GM18498 (cell line): ENCODE data around the gene TMEM8B.

Experiments
- ATAC-seq: cut with Tn5 transposase; IDR thresholded peaks from one replicate; pipeline ENCODE4 v1.9.1; 2021; ENCODE audit warnings: mild to moderate bottlenecking, moderate library complexity; ENCODE audit not compliant: unreplicated experiment

The TMEM8B gene

GRCh38 chr9:35811381-35812024 lies 17.5 kb upstream of the TMEM8B start:
- ATAC-seq, result no peak

GRCh38 chr9:35812025-35812602 lies 16.9 kb upstream of the TMEM8B start, which contains the start of gene SPAG8:
Gene SPAG8, minus strand, starts transcription at chr9:35812262. Its CDS starts 115 bp downstream, at chr9:35812147.
- peak; percentile 68 for ATAC-seq

GRCh38 chr9:35813434-35814105 lies 15.5 kb upstream of the TMEM8B start:
- no peak for ATAC-seq

- ATAC-seq, result peak; percentile 28
Observed at GRCh38 chr9:35814106-35814840, 14.8 kb upstream of the TMEM8B start.

- ATAC-seq, result peak; percentile 74
Observed at GRCh38 chr9:35814841-35815543, 14.0 kb upstream of the TMEM8B start, which contains the start of gene HINT2. Gene HINT2, minus strand, starts transcription at chr9:35815042. Its CDS starts 63 bp downstream, at chr9:35814979.

- no peak for ATAC-seq
Observed at GRCh38 chr9:35816708-35817107, 12.3 kb upstream of the TMEM8B start.

- no peak for ATAC-seq
Observed at GRCh38 chr9:35818341-35818740, 10.7 kb upstream of the TMEM8B start.

GRCh38 chr9:35820076-35820475 lies 9.0 kb upstream of the TMEM8B start:
- ATAC-seq, result no peak

GRCh38 chr9:35822926-35823325 lies 6.1 kb upstream of the TMEM8B start:
- no peak for ATAC-seq

GRCh38 chr9:35826071-35826701 lies 2.8 kb upstream of the TMEM8B start:
- peak; percentile 57 for ATAC-seq

- ATAC-seq, result no peak
Observed at GRCh38 chr9:35827486-35827885, 1.5 kb upstream of the TMEM8B start.

GRCh38 chr9:35828716-35829083 lies 328 bp upstream of the TMEM8B start, which contains the start of gene FAM221B:
Gene FAM221B, minus strand, starts transcription at chr9:35828732. Its CDS starts 2,571 bp downstream, at chr9:35826161.
- peak; percentile 3 for ATAC-seq

- no peak for ATAC-seq
Observed at GRCh38 chr9:35829764-35830096, 702 bp downstream of the TMEM8B start.

- no peak for ATAC-seq
Observed at GRCh38 chr9:35831040-35831439, 2.0 kb downstream of the TMEM8B start.

- ATAC-seq, result no peak
Observed at GRCh38 chr9:35832814-35833213, 3.8 kb downstream of the TMEM8B start.

- ATAC-seq, result no peak
Observed at GRCh38 chr9:35834260-35835215, 5.5 kb downstream of the TMEM8B start.

- no peak for ATAC-seq
Observed at GRCh38 chr9:35835216-35835632, 6.2 kb downstream of the TMEM8B start.

GRCh38 chr9:35835766-35836165 lies 6.7 kb downstream of the TMEM8B start:
- no peak for ATAC-seq

GRCh38 chr9:35836595-35836994 lies 7.6 kb downstream of the TMEM8B start:
- ATAC-seq, result no peak
